H9 (cell line): ENCODE measurements around the gene ZC3H7B. TPM values are rescaled to one million over a fixed set of nuclear protein-coding genes. Genes with fewer than 3 reads are reported as not detected.

Source experiments
- DNase-seq: peaks from one replicate; pipeline ENCODE4 v3.0.0-alpha.2; 2017
- H2AFZ ChIP-seq: one replicate; pipeline ENCODE4 v1.6.1; 2013; ENCODE audit warnings: mild to moderate bottlenecking, low read length, control low read depth, moderate library complexity
- H2AK5ac ChIP-seq: 2 replicates; pipeline ENCODE4 v1.6.1; 2013; ENCODE audit warnings: low read length, control low read depth, mixed read lengths; ENCODE audit not compliant: insufficient read length
- H2BK120ac ChIP-seq: one replicate; pipeline ENCODE4 v1.6.1; 2013; ENCODE audit warnings: low read depth, mild to moderate bottlenecking, low read length, control low read depth, inconsistent platforms; ENCODE audit not compliant: poor library complexity, severe bottlenecking
- H2BK12ac ChIP-seq: 2 replicates; pipeline ENCODE4 v1.6.1; 2013; ENCODE audit warnings: low read length, control low read depth, mixed read lengths, low read depth; ENCODE audit not compliant: insufficient read length
- H2BK15ac ChIP-seq: 2 replicates; pipeline ENCODE4 v1.6.1; 2013; ENCODE audit warnings: low read depth, low read length, control low read depth
- H2BK20ac ChIP-seq: one replicate; pipeline ENCODE4 v1.6.1; 2013; ENCODE audit warnings: low read depth, mild to moderate bottlenecking, low read length, control low read depth, inconsistent platforms; ENCODE audit not compliant: poor library complexity, severe bottlenecking
- H2BK5ac ChIP-seq: 2 replicates; pipeline ENCODE4 v1.6.1; 2013; ENCODE audit warnings: low read length, control low read depth, mixed read lengths; ENCODE audit not compliant: insufficient read length
- H3K14ac ChIP-seq: 2 replicates; pipeline ENCODE4 v1.6.1; 2013; ENCODE audit warnings: low read length, control low read depth; ENCODE audit not compliant: insufficient read depth
- H3K18ac ChIP-seq: 2 replicates; pipeline ENCODE4 v1.6.1; 2013; ENCODE audit warnings: low read depth, mild to moderate bottlenecking, mixed read lengths, low read length, control low read depth; ENCODE audit not compliant: insufficient read length
- H3K23ac ChIP-seq: 2 replicates; pipeline ENCODE4 v1.6.1; 2013; ENCODE audit warnings: low read length, control low read depth, mixed read lengths, low read depth; ENCODE audit not compliant: insufficient read length
- H3K23me2 ChIP-seq: 2 replicates; pipeline ENCODE4 v1.6.1; 2013; ENCODE audit warnings: low read depth, mild to moderate bottlenecking, mixed read lengths, low read length, control low read depth; ENCODE audit not compliant: insufficient read length, poor library complexity, severe bottlenecking
- H3K27ac ChIP-seq: 2 replicates; pipeline ENCODE4 v1.5.1; 2013; ENCODE audit warnings: low read length, control low read depth, mixed read lengths, low read depth; ENCODE audit not compliant: insufficient read length
- H3K27me3 ChIP-seq: 2 replicates; pipeline ENCODE4 v1.6.1; 2013; ENCODE audit warnings: low read length, control low read depth, inconsistent platforms; ENCODE audit not compliant: insufficient read depth
- H3K4ac ChIP-seq: 2 replicates; pipeline ENCODE4 v1.6.1; 2013; ENCODE audit warnings: low read depth, mild to moderate bottlenecking, control low read depth, inconsistent platforms, low read length, moderate library complexity
- H3K4me1 ChIP-seq: 2 replicates; pipeline ENCODE4 v1.6.1; 2013; ENCODE audit warnings: low read length, control low read depth, inconsistent platforms; ENCODE audit not compliant: insufficient read depth
- H3K4me2 ChIP-seq: 2 replicates; pipeline ENCODE4 v1.6.1; 2013; ENCODE audit warnings: low read length, control low read depth, mixed read lengths; ENCODE audit not compliant: insufficient read length, insufficient read depth
- H3K56ac ChIP-seq: 2 replicates; pipeline ENCODE4 v1.6.1; 2013; ENCODE audit warnings: low read depth, mild to moderate bottlenecking, mixed read lengths, low read length, control low read depth; ENCODE audit not compliant: insufficient read length
- H3K79me1 ChIP-seq: 2 replicates; pipeline ENCODE4 v1.6.1; 2013; ENCODE audit warnings: low read depth, mild to moderate bottlenecking, moderate library complexity, low read length, control low read depth, inconsistent platforms; ENCODE audit not compliant: insufficient read depth, poor library complexity, severe bottlenecking
- H3K79me2 ChIP-seq: 2 replicates; pipeline ENCODE4 v1.6.1; 2013; ENCODE audit warnings: low read length, control low read depth, inconsistent platforms; ENCODE audit not compliant: insufficient read depth
- H3K9ac ChIP-seq: 2 replicates; pipeline ENCODE4 v1.6.1; 2013; ENCODE audit warnings: low read length, control low read depth, mixed read lengths; ENCODE audit not compliant: insufficient read length; ENCODE audit errors: extremely low read depth
- H3K9me3 ChIP-seq: one replicate; pipeline ENCODE4 v1.6.1; 2013; ENCODE audit warnings: low read depth, low read length, inconsistent platforms; ENCODE audit not compliant: control insufficient read depth
- H3T11ph ChIP-seq: one replicate; pipeline ENCODE4 v1.6.1; 2013; ENCODE audit warnings: mild to moderate bottlenecking, low read length, control low read depth, inconsistent platforms
- H4K20me1 ChIP-seq: one replicate; pipeline ENCODE4 v1.6.1; 2013; ENCODE audit not compliant: control insufficient read depth, insufficient read length, insufficient read depth
- H4K5ac ChIP-seq: 2 replicates; pipeline ENCODE4 v1.6.1; 2013; ENCODE audit warnings: low read depth, mild to moderate bottlenecking, mixed read lengths, low read length, control low read depth; ENCODE audit not compliant: insufficient read length
- H4K8ac ChIP-seq: replicated peaks from 2 replicates; pipeline ENCODE4 v1.6.1; 2013; ENCODE audit warnings: low read length, control low read depth, mixed read lengths, low read depth; ENCODE audit not compliant: insufficient read length
- H4K91ac ChIP-seq: 2 replicates; pipeline ENCODE4 v1.6.1; 2013; ENCODE audit warnings: low read depth, mild to moderate bottlenecking, moderate library complexity, mixed read lengths, low read length, control low read depth; ENCODE audit not compliant: insufficient read length
- H3K27ac Mint-ChIP-seq, 3 experiments: 2 replicates in 2 of 3; 3 replicates in 1 of 3; pipeline ENCODE4 v1.8.0; 2020 to 2021; ENCODE audit warnings: mixed read lengths in 3 of 3, mild to moderate bottlenecking in 1 of 3, moderate library complexity in 1 of 3
- H3K27me3 Mint-ChIP-seq: 2 replicates; pipeline ENCODE4 v1.8.0; 2021; ENCODE audit warnings: low read depth, mild to moderate bottlenecking, moderate library complexity, mixed read lengths
- H3K36me3 Mint-ChIP-seq, 3 experiments: 2 replicates in 2 of 3; 3 replicates in 1 of 3; pipeline ENCODE4 v1.8.0; 2020 to 2021; ENCODE audit warnings: low read depth in 3 of 3, mixed read lengths in 3 of 3; ENCODE audit not compliant: insufficient read depth in 1 of 3
- H3K4me1 Mint-ChIP-seq, 2 experiments: 2 replicates each; pipeline ENCODE4 v1.8.0; 2020; ENCODE audit warnings: mixed read lengths in 2 of 2
- H3K4me3 Mint-ChIP-seq, 2 experiments: 2 replicates in 1 of 2; 3 replicates in 1 of 2; pipeline ENCODE4 v1.8.0; 2020 to 2021; ENCODE audit warnings: mild to moderate bottlenecking in 2 of 2, mixed read lengths in 2 of 2, moderate library complexity in 1 of 2
- H3K9me3 Mint-ChIP-seq, 2 experiments: 2 replicates in 1 of 2; 3 replicates in 1 of 2; pipeline ENCODE4 v1.8.0; 2020; ENCODE audit warnings: mild to moderate bottlenecking in 2 of 2, mixed read lengths in 2 of 2, moderate library complexity in 1 of 2
- WGBS: extraction: QIAGEN DNeasy Blood & Tissue Kit; methylation state at CpG from one replicate; pipeline ENCODE4 v1.1.7; 2013; ENCODE audit warnings: missing lambda C conversion rate, low lambda C conversion rate, mixed read lengths; ENCODE audit not compliant: insufficient read length; ENCODE audit errors: extremely low coverage; 5-methylcytosine and 5-hydroxymethylcytosine counted together
- total RNA-seq: library from RNA; stranded (reverse); gene quantifications from 2 replicates; pipeline ENCODE4 v1.2.1, GENCODE V29; 2021
- TF ChIP-seq, protein P1 (sequence below): fragments of 200-600 bp; sonication (generic); conservative IDR thresholded peaks from 3 replicates; pipeline ENCODE4 v1.8.0; 2021; ENCODE audit warnings: antibody characterized with exemption, mild to moderate bottlenecking

Gene ZC3H7B
- total RNA-seq, 1 experiment from 2014 or later = 69.3 TPM

DNA sequence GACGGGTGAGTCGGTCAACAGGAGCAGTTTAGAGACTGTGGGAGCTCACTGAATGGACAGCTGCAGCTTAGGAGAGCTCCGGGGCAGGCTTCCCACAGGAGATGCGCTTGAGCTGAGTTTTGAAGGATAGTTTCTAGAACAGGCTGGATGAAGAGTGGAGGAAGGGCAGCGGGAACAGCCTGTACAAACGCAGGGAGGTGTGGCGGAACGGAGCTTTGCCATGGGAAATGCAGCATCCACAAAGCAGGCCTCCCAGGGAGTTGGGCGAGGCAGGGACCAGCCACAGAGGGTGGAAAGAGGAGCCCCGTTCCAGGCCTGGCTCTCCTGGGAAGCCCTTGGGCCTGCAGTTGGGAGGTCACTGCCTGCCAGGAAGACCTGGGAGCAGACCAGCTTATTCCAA, 53.7 kb downstream of the ZC3H7B start:
- Histone ChIP-seq H3K27me3 (no peaks in the 10 kb centered on the region), H4K91ac (no peak overlapping the region), H3K23ac (no peak overlapping the region), H3K14ac (no peak overlapping the region), H2BK120ac (no peak overlapping the region), H2BK15ac (no peak overlapping the region), H2BK12ac (no peak overlapping the region), H3T11ph (no peak overlapping the region), H2AK5ac (no peak overlapping the region), H3K79me1 (no peaks in the 10 kb centered on the region), H4K20me1 (no peaks in the 10 kb centered on the region), H2AFZ (no peak overlapping the region), H3K23me2 (peaks cover 3% of the 10 kb centered on the region), H3K4me1 (no peaks in the 10 kb centered on the region), H3K9ac (no peak overlapping the region), H3K4me2 (no peak overlapping the region), H3K79me2 (no peaks in the 10 kb centered on the region), H2BK5ac (no peak overlapping the region), H3K27ac (no peak overlapping the region), H3K4ac (no peak overlapping the region), H3K18ac (no peak overlapping the region), H3K9me3 (no peaks in the 10 kb centered on the region), H3K56ac (no peak overlapping the region), H4K5ac (no peak overlapping the region), H2BK20ac (no peak overlapping the region), H4K8ac (no peak overlapping the region)
- H3K27me3 Mint-ChIP-seq = no peaks in the 10 kb centered on the region; the same call in 1 of the 2 replicates
- peaks cover 9 to 20% of the 10 kb centered on the region in 2 experiments for H3K4me1 Mint-ChIP-seq
- H3K9me3 Mint-ChIP-seq = no peaks in the 10 kb centered on the region
- no CpG with 5 or more reads among the region's 10 CpGs for WGBS
- no peak for DNase-seq
- H3K36me3 Mint-ChIP-seq = peaks cover 23 to 76% (median 55%) of the 10 kb centered on the region in 3 experiments; a peak in 6 of 7 replicates
- TF ChIP-seq, protein P1, sequence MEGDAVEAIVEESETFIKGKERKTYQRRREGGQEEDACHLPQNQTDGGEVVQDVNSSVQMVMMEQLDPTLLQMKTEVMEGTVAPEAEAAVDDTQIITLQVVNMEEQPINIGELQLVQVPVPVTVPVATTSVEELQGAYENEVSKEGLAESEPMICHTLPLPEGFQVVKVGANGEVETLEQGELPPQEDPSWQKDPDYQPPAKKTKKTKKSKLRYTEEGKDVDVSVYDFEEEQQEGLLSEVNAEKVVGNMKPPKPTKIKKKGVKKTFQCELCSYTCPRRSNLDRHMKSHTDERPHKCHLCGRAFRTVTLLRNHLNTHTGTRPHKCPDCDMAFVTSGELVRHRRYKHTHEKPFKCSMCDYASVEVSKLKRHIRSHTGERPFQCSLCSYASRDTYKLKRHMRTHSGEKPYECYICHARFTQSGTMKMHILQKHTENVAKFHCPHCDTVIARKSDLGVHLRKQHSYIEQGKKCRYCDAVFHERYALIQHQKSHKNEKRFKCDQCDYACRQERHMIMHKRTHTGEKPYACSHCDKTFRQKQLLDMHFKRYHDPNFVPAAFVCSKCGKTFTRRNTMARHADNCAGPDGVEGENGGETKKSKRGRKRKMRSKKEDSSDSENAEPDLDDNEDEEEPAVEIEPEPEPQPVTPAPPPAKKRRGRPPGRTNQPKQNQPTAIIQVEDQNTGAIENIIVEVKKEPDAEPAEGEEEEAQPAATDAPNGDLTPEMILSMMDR = no peak
- no peak overlapping the region for H3K4me3 Mint-ChIP-seq
- H3K27ac Mint-ChIP-seq = peak overlapping the region in 2 of 3 experiments; percentile 71 to 92; a peak in 4 of 7 replicates
